ENCODE data around the gene PNMA8A. TPM values are rescaled to one million over a fixed set of nuclear protein-coding genes. Genes with fewer than 3 reads are reported as not detected.

PNMA8A gene
- total and polyA plus RNA-seq, 4 donors = 0.37 to 13.1 (median 5.4) TPM

DNA sequence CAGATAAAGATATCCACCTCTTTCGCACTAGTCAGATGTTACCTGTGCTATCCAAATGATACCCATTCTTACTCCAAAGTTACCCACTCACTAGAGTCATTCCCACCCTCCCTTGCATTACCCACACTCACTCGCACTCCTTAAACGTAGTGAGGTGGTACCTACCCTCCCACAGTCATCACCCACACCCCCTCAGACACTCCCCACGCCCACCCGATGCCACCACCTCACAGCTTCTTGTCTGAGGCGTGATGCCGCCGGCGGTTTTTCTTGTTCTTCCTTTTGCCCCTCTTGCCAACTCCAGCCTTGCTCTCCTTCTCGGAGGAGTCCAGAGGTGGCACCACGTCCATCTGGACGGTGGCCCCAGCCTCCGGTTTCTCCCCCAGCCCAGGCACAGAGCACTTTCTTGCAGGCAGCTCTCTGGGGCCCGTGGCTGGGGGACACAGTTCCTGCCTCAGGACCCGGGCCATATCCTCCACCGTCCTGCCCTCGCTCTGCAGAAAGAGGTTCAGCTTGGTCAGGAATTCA, 43.8 kb downstream of the PNMA8A start:
- H3K27ac ChIP-seq (ENCODE audit: low read depth in 1 of 2, low read length in 1 of 2) = no peak overlapping the region
- no peak overlapping the region for H3K4me3 ChIP-seq
- no peak for TF ChIP-seq CTCF (IDR thresholded peaks at IDR 0.05; ENCODE audit: control extremely low read depth, extremely low read depth)
- peaks cover 0 to 15% (median 3%) of the 10 kb centered on the region in 5 donors for H3K4me1 ChIP-seq (ENCODE audit: control insufficient read depth in 5 of 5, insufficient read depth in 5 of 5, low read length in 5 of 5)
- no peaks in the 10 kb centered on the region for H3K36me3 ChIP-seq (ENCODE audit: control insufficient read depth in 4 of 4, insufficient read depth in 4 of 4, low read length in 4 of 4)
- no peaks in the 10 kb centered on the region for H3K9me3 ChIP-seq (ENCODE audit: control insufficient read depth in 4 of 4, insufficient read depth in 3 of 4, low read length in 3 of 4)
- peaks cover 0 to 3% (median 2%) of the 10 kb centered on the region in 3 donors for H3K27me3 ChIP-seq (ENCODE audit: control insufficient read depth in 3 of 3, insufficient read depth in 3 of 3, low read length in 2 of 3)
- no peak overlapping the region for H3K9ac ChIP-seq (ENCODE audit: insufficient read depth in 1 of 2, low read length in 2 of 2)
- no peak for DNase-seq
- WGBS, 2 donors = 81 to 86% methylated on average over 17 of the region's 17 CpGs
- no peak for ATAC-seq (ENCODE audit: insufficient read depth, low FRiP score)

DNA sequence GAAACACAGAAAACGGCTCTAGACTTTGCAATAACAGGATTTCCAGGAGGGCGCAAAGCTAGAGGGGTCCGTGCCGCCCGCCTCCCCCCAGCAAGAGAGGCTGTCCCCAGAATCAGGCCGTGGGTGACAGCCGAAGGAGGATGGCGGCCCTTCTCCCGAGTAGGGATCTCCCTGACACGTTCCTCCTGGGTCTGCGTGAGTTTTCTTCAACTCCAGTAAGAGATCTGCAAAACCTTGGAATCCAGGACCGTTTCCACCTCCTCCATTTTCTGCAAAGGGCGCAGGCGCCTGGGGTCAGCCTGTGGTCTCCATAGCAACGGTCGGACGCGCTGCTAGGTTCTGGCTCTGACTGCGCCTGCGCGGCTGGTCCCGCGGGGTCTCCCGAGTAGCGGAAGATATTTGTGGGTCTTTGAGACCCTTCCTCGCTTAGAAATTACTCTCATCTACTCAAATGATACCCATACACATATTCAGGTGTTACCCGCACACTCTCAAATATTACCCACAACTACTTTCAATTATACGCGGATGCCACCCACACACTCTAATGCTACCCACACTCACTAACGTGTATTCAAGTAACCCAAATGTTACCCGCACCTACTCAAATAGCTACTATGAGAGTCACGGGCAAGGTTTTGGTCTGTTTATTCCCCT, 44.7 kb downstream of the PNMA8A start:
- peaks cover 0 to 15% (median 3%) of the 10 kb centered on the region in 5 donors for H3K4me1 ChIP-seq (ENCODE audit: control insufficient read depth in 5 of 5, insufficient read depth in 5 of 5, low read length in 5 of 5)
- no peak for TF ChIP-seq CTCF (IDR thresholded peaks at IDR 0.05; ENCODE audit: control extremely low read depth, extremely low read depth)
- H3K27ac ChIP-seq (ENCODE audit: low read depth in 1 of 2, low read length in 1 of 2) = peak overlapping the region in 1 of 2 donors; percentile 17
- no peak overlapping the region for H3K4me3 ChIP-seq
- peaks cover 0 to 3% (median 2%) of the 10 kb centered on the region in 3 donors for H3K27me3 ChIP-seq (ENCODE audit: control insufficient read depth in 3 of 3, insufficient read depth in 3 of 3, low read length in 2 of 3)
- no peaks in the 10 kb centered on the region for H3K36me3 ChIP-seq (ENCODE audit: control insufficient read depth in 4 of 4, insufficient read depth in 4 of 4, low read length in 4 of 4)
- no peaks in the 10 kb centered on the region for H3K9me3 ChIP-seq (ENCODE audit: control insufficient read depth in 4 of 4, insufficient read depth in 3 of 4, low read length in 3 of 4)
- WGBS, 2 donors = 2 to 4% methylated on average over 32 of the region's 32 CpGs
- peak overlapping the region in 1 of 2 donors; percentile 24 for H3K9ac ChIP-seq (ENCODE audit: insufficient read depth in 1 of 2, low read length in 2 of 2)
- ATAC-seq (ENCODE audit: insufficient read depth, low FRiP score) = peak; percentile 47
- DNase-seq = peak; percentile 90 to 91 (median 90)

DNA sequence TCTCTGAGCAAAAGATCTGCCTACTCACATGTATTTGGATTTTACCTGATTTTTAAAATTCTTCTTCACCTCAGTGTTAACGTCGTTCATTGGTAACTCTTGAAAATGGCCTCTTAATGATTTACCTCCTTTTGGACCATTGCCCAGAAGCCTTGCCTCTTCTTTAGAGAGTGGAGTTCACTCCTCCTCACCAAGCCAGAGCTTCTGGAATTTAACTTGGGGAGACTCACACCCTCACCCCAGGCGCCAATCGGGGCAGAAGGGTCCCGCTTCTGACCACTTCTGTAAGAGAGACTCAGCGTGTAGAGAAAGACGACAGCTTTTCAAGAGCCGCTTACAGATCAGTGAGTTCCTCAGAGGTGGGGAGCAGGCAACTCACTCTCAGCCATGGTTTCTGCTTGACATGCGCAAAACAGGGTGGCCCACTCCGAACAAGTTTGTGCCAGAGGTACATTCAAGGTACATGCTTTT, 45.3 kb downstream of the PNMA8A start:
- no peaks in the 10 kb centered on the region for H3K36me3 ChIP-seq (ENCODE audit: control insufficient read depth in 4 of 4, insufficient read depth in 4 of 4, low read length in 4 of 4)
- H3K4me1 ChIP-seq (ENCODE audit: control insufficient read depth in 5 of 5, insufficient read depth in 5 of 5, low read length in 5 of 5) = peaks cover 0 to 15% (median 3%) of the 10 kb centered on the region in 5 donors
- peaks cover 0 to 3% (median 2%) of the 10 kb centered on the region in 3 donors for H3K27me3 ChIP-seq (ENCODE audit: control insufficient read depth in 3 of 3, insufficient read depth in 3 of 3, low read length in 2 of 3)
- WGBS, 2 donors = 2 to 12% methylated on average over 10 of the region's 10 CpGs
- H3K9me3 ChIP-seq (ENCODE audit: control insufficient read depth in 4 of 4, insufficient read depth in 3 of 4, low read length in 3 of 4) = no peaks in the 10 kb centered on the region
- H3K9ac ChIP-seq (ENCODE audit: insufficient read depth in 1 of 2, low read length in 2 of 2) = peak overlapping the region in 1 of 2 donors; percentile 24
- peak; percentile 56 to 86 (median 78) for DNase-seq
- H3K27ac ChIP-seq (ENCODE audit: low read depth in 1 of 2, low read length in 1 of 2) = no peak overlapping the region
- no peak for TF ChIP-seq CTCF (IDR thresholded peaks at IDR 0.05; ENCODE audit: control extremely low read depth, extremely low read depth)
- ATAC-seq (ENCODE audit: insufficient read depth, low FRiP score) = no peak
- H3K4me3 ChIP-seq = no peak overlapping the region

All from lung (tissue), 12 donors.